ENCODE data around the gene INPP4A. TPM values are rescaled to one million over a fixed set of nuclear protein-coding genes. Genes with fewer than 3 reads are reported as not detected.
A peak's percentile ranks its signal among the peaks of the same experiment; 100 is the strongest.

INPP4A gene
- total and polyA plus RNA-seq, 9 of the 15 experiments (the other 6 are each of a cell fraction or from before 2014, with no cell fraction given) = 1.8 to 15.7 (median 8.3) TPM

DNA sequence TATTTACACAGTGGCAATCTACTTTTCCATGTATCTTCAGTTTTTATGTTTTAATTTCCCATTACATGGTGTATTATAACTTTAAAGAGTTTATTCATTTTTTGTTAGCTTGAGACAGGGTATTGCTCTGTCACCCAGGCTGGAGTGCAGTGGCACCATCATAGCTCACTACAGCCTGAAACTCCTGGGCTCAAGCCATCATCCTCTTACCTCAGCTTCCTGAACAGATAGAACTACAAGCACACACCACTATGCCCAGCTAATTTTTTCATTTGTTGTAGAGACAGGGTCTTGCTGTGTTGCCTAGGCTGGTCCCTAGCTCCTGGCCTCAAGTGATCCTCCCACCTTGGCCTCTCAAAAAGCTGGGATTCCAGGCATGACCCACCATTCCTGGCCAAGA, 96.8 kb downstream of the INPP4A start:
- no peaks in the 10 kb centered on the region for H3K9me3 ChIP-seq (replicated peaks; ENCODE audit: control insufficient read depth, insufficient read depth, low read depth, low read length)
- H3K9me1 ChIP-seq (ENCODE audit: control insufficient read depth, insufficient read depth, low read length) = no peaks in the 10 kb centered on the region
- no peak overlapping the region for H3K4me3 ChIP-seq
- no peak overlapping the region for H3K4me2 ChIP-seq (ENCODE audit: insufficient read depth, low read length)
- H4K20me1 ChIP-seq (replicated peaks; ENCODE audit: control insufficient read depth, insufficient read depth, low read length) = no peaks in the 10 kb centered on the region
- in situ Hi-C loops (cut with MboI) (no loop called here), intact Hi-C loops (cut with micrococcal nuclease) (no loop called here)
- ChIA-PET POLR2A (interaction anchor here (1.3 kb wide), 1 partner anchor 14 kb away, joined by 4 read pairs; no protein-coding TSS in a partner anchor), CTCF (ENCODE audit: low intra/inter-chr PET ratio) (no interaction called here)
- no peak for DNase-seq (ENCODE audit: extremely low read depth in 1 of 4, low spot score in 3 of 4)
- FAIRE-seq = peak; percentile 54
- BruUV-seq (replicated peaks) = no TSS peak
- no peaks in the 10 kb centered on the region for H3K79me2 ChIP-seq (ENCODE audit: control insufficient read depth, insufficient read depth, low read length)
- H3K9ac ChIP-seq (ENCODE audit: insufficient read depth in 1 of 2, low read depth in 2 of 2, low read length in 2 of 2) = no peak overlapping the region
- H2AFZ ChIP-seq (ENCODE audit: low read depth, low read length) = no peak overlapping the region
- ATAC-seq = no peak
- no peaks in the 10 kb centered on the region; a peak in 1 of 5 replicates for H3K4me1 ChIP-seq (replicated peaks in 1 of 2; ENCODE audit: control insufficient read depth in 2 of 2, insufficient read depth in 2 of 2, low read length in 2 of 2)
- H3K36me3 ChIP-seq (ENCODE audit: control insufficient read depth, insufficient read depth, low read length) = peaks cover 40% of the 10 kb centered on the region; the same call in 2 of the 3 replicates
- no peaks in the 10 kb centered on the region for H3K27me3 ChIP-seq (ENCODE audit: control insufficient read depth in 2 of 2, insufficient read depth in 2 of 2, low read length in 2 of 2)
- H3K27ac ChIP-seq (ENCODE audit: extremely low read depth, low read depth, low read length) = no peak overlapping the region
- TF ChIP-seq KLF16 (IDR thresholded peaks at IDR 0.05) = no peak
- TF ChIP-seq GABPA (tag; conservative IDR thresholded peaks at IDR 0.05; ENCODE audit: low read depth) = no peak
- TF ChIP-seq SMARCC2 (IDR thresholded peaks at IDR 0.05; ENCODE audit: low read depth) = no peak
- TF ChIP-seq HNRNPL (IDR thresholded peaks at IDR 0.05; ENCODE audit: low read depth, low read length) = no peak

DNA sequence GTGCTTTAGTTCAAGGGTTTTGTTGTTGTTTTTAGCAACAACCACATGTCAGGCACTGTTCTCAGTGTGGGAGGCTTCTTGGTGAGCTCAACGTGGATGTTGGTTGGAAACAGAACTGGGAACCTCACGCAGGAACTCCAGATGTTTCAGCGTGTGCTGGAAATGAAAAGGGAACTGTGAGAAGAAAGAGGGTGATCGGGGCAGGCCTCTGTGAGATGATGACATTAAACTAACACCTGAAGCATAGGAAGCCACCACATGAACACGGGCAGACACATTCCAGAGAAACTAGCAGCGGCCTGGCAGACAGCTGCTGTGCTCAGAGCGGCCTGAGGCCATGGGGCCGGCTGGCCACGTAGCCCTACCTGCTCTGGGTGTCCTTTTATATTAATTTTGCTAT, 97.2 kb downstream of the INPP4A start:
- intact Hi-C loops (cut with micrococcal nuclease) (no loop called here), in situ Hi-C loops (cut with MboI) (no loop called here)
- Histone ChIP-seq H3K27ac (ENCODE audit: extremely low read depth, low read depth, low read length) (no peak overlapping the region), H2AFZ (ENCODE audit: low read depth, low read length) (no peak overlapping the region), H3K9me3 (replicated peaks; ENCODE audit: control insufficient read depth, insufficient read depth, low read depth, low read length) (no peaks in the 10 kb centered on the region), H3K4me2 (ENCODE audit: insufficient read depth, low read length) (no peak overlapping the region), H4K20me1 (replicated peaks; ENCODE audit: control insufficient read depth, insufficient read depth, low read length) (no peaks in the 10 kb centered on the region), H3K79me2 (ENCODE audit: control insufficient read depth, insufficient read depth, low read length) (no peaks in the 10 kb centered on the region), H3K9me1 (ENCODE audit: control insufficient read depth, insufficient read depth, low read length) (no peaks in the 10 kb centered on the region), H3K4me1 (replicated peaks in 1 of 2; ENCODE audit: control insufficient read depth in 2 of 2, insufficient read depth in 2 of 2, low read length in 2 of 2) (peaks cover 0 to 2% of the 10 kb centered on the region in 2 experiments; a peak in 1 of 5 replicates), H3K9ac (ENCODE audit: insufficient read depth in 1 of 2, low read depth in 2 of 2, low read length in 2 of 2) (no peak overlapping the region), H3K27me3 (ENCODE audit: control insufficient read depth in 2 of 2, insufficient read depth in 2 of 2, low read length in 2 of 2) (no peaks in the 10 kb centered on the region), H3K4me3 (no peak overlapping the region), H3K36me3 (ENCODE audit: control insufficient read depth, insufficient read depth, low read length) (peaks cover 44% of the 10 kb centered on the region; the same call in 2 of the 3 replicates)
- TF ChIP-seq KDM4B (IDR thresholded peaks at IDR 0.05; ENCODE audit: borderline replicate concordance in 2 of 2, low read depth in 1 of 2) (no peak), SMAD2 (IDR thresholded peaks at IDR 0.05; ENCODE audit: low read depth, low read length) (no peak), BRCA1 (IDR thresholded peaks at IDR 0.05) (no peak), BRCA1 (CRISPR knock-in tag; IDR thresholded peaks at IDR 0.05) (no peak), FOXA1 (IDR thresholded peaks at IDR 0.05; ENCODE audit: borderline replicate concordance) (no peak), SMARCA4 (IDR thresholded peaks at IDR 0.05) (no peak)
- TF ChIP-seq, protein P1, sequence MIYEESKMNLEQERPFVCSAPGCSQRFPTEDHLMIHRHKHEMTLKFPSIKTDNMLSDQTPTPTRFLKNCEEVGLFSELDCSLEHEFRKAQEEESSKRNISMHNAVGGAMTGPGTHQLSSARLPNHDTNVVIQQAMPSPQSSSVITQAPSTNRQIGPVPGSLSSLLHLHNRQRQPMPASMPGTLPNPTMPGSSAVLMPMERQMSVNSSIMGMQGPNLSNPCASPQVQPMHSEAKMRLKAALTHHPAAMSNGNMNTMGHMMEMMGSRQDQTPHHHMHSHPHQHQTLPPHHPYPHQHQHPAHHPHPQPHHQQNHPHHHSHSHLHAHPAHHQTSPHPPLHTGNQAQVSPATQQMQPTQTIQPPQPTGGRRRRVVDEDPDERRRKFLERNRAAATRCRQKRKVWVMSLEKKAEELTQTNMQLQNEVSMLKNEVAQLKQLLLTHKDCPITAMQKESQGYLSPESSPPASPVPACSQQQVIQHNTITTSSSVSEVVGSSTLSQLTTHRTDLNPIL (CRISPR knock-in tag; IDR thresholded peaks at IDR 0.05) = no peak
- no peak for DNase-seq (ENCODE audit: extremely low read depth in 1 of 4, low spot score in 3 of 4)
- 80% methylated on average over 9 of the region's 9 CpGs for WGBS (ENCODE audit: insufficient coverage, low coverage, missing lambda C conversion rate)
- FAIRE-seq = no peak
- no TSS peak for BruUV-seq (replicated peaks)
- ATAC-seq = no peak
- CTCF ChIA-PET (ENCODE audit: low intra/inter-chr PET ratio) = no interaction called here
- POLR2A ChIA-PET = interaction anchor here (1.3 kb wide), 1 partner anchor 14 kb away, joined by 4 read pairs; no protein-coding TSS in a partner anchor
